Left colon (tissue), 2 donors: Measurements from ENCODE around the gene RDH5. TPM values are rescaled to one million over a fixed set of nuclear protein-coding genes. Genes with fewer than 3 reads are reported as not detected.
A peak's percentile ranks its signal among the peaks of the same experiment; 100 is the strongest.

ENCODE experiments used
- ATAC-seq: fragments of 200-7000 bp; cut with Tn5 transposase; one replicate; pipeline ENCODE4 v1.9.1; 2020; ENCODE audit warnings: mild to moderate bottlenecking, moderate library complexity
- DNase-seq, 2 donors: peaks; one replicate each; pipeline ENCODE4 v3.0.0-alpha.2; 2020
- intact Hi-C, 2 donors: fragments of 100-400 bp; cut with DNase I in 1 of 2; cut with micrococcal nuclease in 1 of 2; formaldehyde crosslinking; loops; one replicate each; pipeline versions ENCODE4 v1.11.2 to v1.14.0; 2022; cut with DNase I, micrococcal nuclease
- total RNA-seq, 2 donors: library from RNA; stranded (reverse); fragmentation: NEBNext Ultra II Directional; extraction: Animal tissue kit (Norgen Biotek cat#: 25700); gene quantifications; one replicate each; pipeline ENCODE4 v1.2.1, GENCODE V29; 2021
- donor health status: DM: no; HTN: no; CAD: no.
- donor health status: DM: yes; HTN: yes; CAD: no.

The RDH5 gene
- total RNA-seq, 2 donors from 2014 or later, result 34.2 to 37.7 TPM

DNA sequence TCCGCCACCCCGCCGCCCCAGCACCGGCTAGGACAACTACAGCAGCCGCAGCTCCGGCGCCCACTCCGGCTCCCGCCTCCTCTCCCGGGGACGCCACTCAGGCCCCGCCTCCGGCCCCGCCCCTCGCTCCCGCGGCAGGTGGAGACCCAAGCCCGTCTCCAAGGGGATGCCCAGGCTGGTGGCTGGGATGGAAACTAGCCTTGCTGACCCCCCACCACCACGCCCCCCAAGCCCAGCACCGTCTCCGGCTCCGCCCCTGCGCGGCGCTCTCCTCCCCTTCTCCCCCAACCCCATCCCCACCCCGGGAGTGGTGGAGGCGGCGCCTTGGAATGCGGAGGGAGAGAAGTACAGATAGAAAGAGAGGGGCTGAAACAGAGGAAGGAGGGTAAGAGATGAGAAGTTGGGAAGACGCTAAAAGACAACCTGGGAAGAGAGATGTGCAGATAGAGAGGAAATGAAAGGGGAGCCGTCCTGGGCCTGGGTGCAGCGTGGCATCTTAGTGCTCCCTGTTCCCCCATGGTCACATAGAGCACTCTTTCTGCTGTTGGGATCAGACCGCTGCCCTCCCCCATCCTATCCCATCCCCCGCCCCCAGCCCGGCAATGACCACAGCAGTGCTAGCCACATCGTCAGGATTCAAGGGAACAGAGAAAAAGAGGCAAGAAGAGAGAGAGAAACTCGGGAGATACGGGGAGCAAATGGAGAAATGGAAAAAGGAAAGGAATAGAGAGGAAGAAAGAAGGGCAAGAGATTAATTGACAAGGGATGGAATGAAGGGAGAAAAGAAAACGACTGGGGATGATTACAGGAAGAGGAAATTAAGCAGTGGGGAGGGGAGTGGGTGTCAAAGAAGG lies 12.1 kb upstream of the RDH5 start, which contains the start of gene ITGA7:
Gene ITGA7 (minus strand): TSS at position 64 of the 854 bp plus-strand sequence. CDS start 222 bp downstream, outside the sequence.
- peak; percentile 78 for DNase-seq
- peak; percentile 79 for ATAC-seq
- intact Hi-C loops, result no loop called here

DNA sequence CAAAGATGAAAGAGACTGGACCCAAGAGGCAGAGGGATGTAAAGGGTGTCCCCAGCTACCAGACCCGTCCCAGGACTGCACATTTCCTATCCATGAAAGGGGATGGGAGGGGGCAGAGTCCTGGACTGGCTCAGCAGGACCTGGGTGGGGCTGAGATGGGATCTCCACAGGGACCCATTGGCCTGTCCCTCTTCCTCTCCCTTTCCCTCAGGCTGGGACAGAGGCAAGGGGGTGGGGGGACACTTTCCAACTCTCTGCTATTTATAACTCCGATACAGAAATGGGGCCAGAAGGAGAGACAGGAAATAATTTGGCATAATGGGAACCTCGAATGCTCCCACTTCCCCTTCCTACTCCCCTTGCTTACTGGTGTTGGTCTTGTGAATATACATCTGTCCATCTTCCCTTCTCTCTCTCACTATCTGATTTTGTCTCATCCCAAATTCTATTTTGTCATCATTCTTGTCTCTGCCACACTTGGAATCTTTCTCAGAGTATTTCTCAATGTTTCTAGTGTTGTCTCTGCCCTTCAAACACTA lies 11.4 kb upstream of the RDH5 start:
- intact Hi-C loops, result no loop called here
- ATAC-seq (peak; percentile 20), DNase-seq (no peak)

DNA sequence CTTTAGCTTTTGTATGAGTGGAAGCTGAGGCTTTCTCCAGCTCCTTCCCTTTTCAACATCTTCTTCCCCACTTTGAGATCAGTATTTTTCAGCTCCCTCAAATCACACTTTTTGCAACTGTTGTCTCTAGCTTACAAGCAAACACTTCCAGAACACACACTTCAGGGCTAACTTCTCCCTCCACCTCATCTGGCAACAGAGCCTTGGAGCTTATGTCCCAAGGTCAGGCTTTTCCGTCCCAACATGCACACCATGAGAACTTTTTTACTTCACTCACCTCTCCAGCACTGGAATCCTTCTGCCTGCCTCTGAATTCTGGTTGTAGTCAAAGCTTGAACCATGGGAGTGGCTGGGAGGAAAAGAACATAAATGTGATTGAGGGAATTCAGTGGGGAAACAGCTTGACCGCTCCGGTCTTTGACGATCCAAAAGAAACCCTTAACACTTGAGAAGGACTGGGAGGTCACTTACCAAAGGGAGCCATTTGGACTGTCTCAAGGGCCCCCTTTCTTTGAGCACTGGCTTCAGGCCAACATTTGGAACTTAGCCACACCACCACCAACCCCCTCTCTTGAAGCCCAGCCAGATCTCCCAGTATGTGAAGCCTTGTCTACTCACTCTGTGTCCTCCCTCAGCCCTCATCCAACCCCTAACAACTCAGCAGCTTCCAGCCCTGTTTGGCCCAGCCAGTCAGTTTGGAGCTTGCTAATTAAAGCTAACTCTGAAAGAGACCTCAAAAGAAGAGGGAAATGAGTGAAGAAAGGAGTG lies 8.2 kb upstream of the RDH5 start:
- no peak for DNase-seq
- no peak for ATAC-seq
- intact Hi-C loops, result no loop called here

DNA sequence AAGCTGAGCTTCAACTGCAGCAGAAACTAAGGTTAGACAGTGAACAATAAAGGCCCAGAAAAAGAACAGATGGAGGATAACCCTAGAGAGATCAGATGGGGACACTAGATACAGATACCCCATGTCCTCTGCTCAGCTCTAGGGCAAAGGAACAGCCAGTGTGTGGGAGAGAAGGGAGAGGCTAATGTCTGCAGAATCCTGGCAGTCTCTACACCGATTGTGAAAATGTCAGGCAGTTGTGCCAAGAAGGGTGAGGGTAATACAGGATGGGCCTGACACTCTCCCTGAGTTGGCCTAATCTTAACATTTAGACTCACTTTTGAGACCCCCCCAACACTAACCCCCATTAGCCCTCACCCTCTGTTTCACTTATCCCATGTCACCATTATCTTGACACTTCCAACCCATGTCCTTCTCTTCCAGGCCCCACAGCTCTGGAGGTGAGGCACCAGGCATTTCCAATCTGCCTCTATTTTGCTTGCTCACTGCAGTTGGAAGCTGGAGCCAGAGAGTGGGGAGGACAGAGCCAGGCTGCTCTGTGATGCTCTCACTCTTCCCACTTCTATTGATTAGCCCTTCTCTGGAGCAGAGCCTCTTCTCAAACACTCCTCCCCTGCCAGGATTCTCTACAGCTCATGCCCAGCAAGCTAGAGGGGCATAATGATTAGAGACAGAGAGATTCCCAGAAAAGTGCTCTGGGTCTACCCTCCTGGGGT lies 7.3 kb upstream of the RDH5 start:
- no peak for DNase-seq
- ATAC-seq, result no peak
- intact Hi-C loops, result no loop called here

DNA sequence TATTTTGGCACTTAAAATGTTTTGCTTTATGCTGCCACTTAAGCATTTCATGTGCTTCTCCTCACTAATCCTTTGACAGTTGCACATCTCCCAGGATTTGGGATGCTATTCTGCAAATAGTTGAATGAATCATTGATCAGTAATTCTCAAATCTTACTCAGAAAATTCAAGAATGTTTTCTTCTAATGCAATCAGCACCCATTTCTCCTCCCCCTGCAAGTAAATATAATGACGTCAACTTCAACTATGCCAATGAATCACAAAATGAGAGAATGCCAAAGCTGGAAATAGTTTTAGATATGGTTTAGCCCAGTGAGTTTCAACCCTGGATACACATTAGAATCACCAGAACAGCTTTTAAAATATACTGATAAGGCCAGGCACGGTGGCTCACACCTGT lies 6.5 kb upstream of the RDH5 start:
- ATAC-seq (no peak), DNase-seq (no peak)
- intact Hi-C loops, result no loop called here

DNA sequence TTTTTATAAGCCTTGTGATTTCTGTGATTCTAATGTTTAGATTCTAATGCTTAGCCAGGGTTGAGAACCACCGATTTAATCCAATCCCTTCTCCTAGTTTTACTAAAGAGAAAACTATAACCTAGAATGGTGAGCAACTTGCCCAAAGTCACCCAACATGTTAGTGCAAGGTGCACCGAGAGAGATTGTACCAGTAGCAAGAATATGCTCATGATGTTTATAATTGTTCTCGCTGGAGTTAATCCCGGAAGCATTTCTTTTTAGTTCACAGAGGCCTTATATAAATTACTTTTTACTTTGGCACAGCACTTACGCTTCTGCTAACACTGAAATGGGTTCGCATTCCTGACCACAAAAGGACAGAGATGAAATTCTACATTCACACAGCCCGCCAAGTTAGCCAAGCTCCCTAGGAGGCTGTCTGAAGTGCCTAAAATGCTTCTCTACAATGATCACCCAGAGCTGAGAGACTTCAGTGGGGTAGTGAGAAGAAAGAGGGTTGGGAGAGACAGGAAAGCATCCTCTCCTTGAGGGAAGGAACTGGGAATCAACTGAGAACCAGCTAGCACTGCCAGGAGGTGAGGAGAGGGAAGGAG lies 4.9 kb upstream of the RDH5 start:
- ATAC-seq (no peak), DNase-seq (no peak)
- intact Hi-C loops, result no loop called here

DNA sequence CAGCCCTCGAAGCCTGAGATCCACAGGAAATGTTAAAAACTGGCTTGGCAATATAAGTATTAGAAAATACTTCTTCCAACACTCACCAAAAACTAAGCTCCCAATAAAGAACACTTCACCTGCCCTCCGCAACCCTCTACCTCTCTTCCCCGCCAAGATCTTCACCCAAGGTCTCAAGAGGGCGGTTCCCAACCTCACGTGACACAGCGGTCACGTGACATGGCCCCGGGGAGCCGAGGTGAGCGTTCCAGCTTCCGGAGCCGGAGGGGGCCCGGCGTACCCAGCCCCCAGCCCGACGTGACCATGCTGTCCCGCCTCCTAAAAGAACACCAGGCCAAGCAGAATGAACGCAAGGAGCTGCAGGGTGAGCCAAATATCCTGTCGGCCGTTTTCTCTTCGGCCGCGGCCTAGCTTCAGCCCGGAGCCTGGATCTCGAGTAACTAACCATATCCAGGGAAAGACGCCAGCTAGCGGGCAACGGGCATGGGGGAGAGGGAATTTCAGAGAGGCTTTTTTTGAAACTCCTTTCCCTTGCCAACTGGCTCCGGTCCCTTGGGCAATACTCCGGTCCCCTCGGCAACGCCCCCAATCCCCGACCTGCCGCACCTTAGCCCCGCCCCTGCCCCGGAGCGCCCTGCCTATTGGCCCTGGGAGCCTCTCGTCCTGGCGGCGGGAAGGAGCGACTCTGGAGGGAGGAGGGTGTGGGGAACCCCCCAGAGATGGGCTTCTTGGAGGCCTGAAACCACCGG lies 4.2 kb upstream of the RDH5 start, which contains the start of gene BLOC1S1:
Gene BLOC1S1 (plus strand): TSS at position 214 of the 749 bp plus-strand sequence. CDS start 6 bp downstream, at position 220.
- DNase-seq, result peak; percentile 95 to 96
- peak; percentile 69 for ATAC-seq
- intact Hi-C loops, result no loop called here

DNA sequence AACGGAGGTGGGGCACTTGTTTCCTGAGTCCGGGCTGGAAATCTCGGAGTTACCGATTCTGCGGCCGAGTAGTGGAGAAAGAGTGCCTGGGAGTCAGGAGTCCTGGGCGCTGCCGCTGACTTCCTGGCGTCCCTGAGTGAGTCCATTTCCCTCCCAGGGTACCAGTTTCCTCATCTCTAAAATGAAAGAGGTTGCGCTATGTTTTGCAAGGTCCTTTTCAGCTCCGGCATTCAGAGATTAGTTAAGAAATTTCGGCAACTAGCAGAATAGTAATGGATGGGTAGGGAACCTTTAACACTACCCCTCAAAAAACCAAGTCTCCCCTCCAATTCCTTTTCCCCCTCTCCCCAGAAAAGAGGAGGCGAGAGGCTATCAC lies 3.6 kb upstream of the RDH5 start:
- intact Hi-C loops, result no loop called here

DNA sequence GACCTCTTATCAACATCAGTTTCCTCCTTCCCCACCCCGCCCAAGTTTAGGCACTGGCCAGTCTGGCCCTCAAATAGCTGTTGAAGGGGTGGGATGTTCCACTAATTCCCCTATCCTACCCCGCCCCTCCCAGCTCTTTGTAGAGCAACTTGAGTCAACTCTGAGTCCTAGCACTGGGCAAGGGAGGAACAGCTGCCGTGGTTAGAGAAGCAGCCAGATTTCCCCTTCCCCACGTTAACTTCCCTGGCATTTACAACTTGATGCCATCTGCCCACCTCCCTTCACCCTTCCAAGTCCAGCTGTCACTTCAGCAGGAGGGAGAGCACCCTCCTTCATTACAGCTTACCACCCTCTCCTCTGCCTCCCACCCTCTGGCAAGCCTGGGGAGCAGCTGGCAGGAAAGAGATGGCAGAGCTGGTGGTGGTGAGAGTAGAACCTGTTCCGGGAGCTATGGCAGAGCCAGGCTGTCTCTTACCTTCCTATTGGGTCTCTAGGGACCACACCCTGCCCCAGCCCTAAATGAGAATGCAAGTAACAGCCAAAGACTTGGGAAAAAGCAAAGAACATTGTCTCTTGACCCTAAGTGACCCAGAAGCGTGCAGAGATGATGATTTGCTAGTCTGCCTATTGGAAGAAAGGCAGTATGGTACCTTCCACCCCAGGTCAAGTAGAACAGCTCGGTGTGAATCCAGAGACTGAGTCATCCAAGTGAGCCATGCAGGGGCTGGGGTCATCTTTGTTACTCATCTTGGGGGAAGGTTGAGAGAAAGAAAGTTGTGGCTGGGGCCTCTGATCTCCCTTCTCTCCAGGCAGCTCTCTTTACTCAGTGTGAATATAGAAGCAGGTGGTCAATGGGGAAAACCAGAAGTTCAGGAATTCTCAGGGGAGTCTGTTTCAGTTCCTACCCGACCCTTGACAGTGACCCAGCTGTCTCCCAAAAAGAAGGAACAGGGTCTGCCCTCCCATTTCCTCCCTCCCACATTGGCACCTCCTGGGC lies 2.9 kb upstream of the RDH5 start:
- ATAC-seq (peak; percentile 14), DNase-seq (peak in 1 of 2 donors; percentile 84)
- intact Hi-C loops, result no loop called here

More for the DNA sequence above, 3.6 kb upstream of the RDH5 start:
- DNase-seq, result no peak
- ATAC-seq, result peak; percentile 7

DNA sequence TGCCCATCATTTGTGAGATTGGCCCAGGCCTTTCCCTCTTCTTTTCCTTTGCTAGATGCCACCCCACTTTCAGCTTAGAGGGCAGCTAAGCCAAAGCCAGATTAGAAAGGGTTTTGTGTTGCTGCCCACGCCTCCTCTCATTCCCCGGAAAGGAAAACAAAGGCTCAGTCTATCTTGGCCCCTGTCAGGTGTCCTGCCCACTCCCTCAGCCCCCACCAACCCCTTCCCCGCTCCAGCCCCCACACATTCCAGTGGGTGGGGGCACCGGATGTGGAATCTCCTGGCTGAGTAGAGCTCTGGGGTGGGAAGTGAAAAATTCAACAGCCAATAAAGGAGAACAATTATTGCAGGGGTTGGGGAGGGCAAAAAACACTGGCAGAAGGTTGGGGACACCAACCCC lies 2.2 kb upstream of the RDH5 start:
- DNase-seq, result no peak
- intact Hi-C loops, result no loop called here
- ATAC-seq, result no peak

DNA sequence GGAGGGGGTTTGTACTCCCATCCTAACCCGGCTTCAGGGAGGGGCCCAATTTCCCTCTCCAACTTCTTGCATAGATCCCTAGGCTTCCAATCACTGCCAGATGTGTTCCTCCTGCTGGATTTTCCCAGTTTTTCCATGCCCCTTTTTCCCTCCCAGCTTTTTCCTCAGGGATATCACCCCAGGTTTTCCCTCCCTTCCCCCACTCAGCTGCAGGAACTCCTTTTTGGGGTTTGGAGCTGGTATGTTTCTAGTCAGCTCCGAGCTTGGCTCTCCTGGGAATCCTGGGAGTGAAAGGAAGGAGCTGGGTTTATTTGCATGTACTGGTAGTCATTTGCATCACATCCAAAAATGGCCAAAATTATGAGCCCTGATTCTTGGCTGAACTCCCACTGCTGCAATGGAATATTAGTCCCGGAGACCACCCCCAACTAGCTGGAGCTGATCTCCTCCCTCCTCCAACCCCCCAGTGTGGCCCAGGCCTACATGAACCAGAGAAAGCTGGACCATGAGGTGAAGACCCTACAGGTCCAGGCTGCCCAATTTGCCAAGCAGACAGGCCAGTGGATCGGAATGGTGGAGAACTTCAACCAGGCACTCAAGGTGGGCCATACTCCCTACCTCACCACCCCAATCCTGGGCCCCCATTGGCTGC lies 1.4 kb upstream of the RDH5 start:
- DNase-seq (no peak), ATAC-seq (no peak)
- intact Hi-C loops, result no loop called here

DNA sequence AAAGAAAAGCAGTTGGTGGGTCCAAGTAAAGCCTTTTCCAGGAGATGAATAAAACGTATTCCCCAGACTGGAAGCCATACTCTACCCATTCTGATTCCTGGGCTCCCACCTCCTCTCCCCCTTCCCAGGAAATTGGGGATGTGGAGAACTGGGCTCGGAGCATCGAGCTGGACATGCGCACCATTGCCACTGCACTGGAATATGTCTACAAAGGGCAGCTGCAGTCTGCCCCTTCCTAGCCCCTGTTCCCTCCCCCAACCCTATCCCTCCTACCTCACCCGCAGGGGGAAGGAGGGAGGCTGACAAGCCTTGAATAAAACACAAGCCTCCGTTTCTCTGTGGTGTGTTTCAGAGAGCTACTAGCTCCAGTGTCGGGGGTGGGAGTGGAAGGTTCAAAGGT lies 822 bp upstream of the RDH5 start:
- ATAC-seq, result no peak
- no peak for DNase-seq
- intact Hi-C loops, result no loop called here

DNA sequence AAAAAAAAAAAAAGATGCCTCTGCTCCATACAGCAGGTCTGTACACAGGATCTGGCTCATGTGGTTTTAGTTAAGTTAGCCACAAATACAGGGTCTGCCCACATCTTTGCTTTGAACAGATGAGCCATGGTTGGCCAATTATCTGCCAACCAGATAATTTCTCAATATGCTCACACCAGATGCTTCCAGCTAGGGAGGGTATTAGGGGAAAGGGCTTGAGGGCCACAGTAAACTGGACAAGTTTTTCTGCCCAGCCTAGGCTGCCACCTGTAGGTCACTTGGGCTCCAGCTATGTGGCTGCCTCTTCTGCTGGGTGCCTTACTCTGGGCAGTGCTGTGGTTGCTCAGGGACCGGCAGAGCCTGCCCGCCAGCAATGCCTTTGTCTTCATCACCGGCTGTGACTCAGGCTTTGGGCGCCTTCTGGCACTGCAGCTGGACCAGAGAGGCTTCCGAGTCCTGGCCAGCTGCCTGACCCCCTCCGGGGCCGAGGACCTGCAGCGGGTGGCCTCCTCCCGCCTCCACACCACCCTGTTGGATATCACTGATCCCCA lies 776 bp downstream of the RDH5 start:
- peak; percentile 56 for ATAC-seq
- intact Hi-C loops, result no loop called here

DNA sequence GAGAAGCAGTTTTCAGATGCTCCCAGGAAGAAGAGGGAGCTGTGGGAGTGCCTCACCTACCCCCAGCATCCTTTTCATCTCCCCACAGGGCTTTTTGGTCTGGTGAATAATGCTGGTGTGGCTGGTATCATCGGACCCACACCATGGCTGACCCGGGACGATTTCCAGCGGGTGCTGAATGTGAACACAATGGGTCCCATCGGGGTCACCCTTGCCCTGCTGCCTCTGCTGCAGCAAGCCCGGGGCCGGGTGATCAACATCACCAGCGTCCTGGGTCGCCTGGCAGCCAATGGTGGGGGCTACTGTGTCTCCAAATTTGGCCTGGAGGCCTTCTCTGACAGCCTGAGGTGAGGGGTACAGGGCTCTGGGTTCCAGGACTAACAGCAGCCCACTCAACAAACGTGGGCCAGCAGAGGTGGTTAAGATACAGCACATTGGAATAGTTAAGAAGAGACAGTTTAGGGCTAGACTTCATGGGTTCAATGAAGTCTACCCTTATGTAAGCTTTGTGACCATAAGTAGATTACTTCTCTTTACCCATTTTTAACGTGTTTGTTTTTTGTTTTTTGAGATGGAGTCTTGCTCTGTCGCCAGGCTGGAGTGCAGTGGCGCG lies 1.5 kb downstream of the RDH5 start:
- ATAC-seq (no peak), DNase-seq (peak in 1 of 2 donors; percentile 28)
- intact Hi-C loops, result no loop called here

More for the DNA sequence above, 776 bp downstream of the RDH5 start:
- DNase-seq, result peak; percentile 72 to 80

DNA sequence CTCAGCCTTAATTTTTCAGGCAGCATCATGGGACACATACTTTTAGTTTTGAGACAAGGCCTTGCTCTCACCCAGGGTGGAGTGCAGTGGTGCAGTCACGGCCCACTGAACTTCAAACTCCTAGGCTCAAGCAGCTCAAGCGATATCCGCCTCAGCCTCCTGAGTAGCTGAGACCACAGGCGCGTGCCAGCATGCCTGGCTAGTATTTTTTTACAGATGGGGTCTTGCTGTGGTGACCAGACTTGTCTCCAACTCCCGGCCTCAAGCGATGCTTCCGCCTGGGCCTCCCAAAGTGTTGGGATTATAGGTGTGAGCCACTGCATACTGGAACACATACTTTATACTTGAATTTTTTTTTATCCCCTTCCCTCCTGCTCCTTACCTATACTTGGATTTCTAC lies 2.8 kb downstream of the RDH5 start:
- ATAC-seq (no peak), DNase-seq (no peak)
- intact Hi-C loops, result no loop called here
